Endometrium (tissue), 2 donors: ENCODE results near the gene RALGDS.

Source experiments
- FAIRE-seq: peaks from 2 replicates; lab custom pipeline; 2012; peaks lifted over from hg19 to GRCh38; lab: Jason Lieb, UNC
- donor health status: control.
- donor health status: control.

The RALGDS gene

DNA sequence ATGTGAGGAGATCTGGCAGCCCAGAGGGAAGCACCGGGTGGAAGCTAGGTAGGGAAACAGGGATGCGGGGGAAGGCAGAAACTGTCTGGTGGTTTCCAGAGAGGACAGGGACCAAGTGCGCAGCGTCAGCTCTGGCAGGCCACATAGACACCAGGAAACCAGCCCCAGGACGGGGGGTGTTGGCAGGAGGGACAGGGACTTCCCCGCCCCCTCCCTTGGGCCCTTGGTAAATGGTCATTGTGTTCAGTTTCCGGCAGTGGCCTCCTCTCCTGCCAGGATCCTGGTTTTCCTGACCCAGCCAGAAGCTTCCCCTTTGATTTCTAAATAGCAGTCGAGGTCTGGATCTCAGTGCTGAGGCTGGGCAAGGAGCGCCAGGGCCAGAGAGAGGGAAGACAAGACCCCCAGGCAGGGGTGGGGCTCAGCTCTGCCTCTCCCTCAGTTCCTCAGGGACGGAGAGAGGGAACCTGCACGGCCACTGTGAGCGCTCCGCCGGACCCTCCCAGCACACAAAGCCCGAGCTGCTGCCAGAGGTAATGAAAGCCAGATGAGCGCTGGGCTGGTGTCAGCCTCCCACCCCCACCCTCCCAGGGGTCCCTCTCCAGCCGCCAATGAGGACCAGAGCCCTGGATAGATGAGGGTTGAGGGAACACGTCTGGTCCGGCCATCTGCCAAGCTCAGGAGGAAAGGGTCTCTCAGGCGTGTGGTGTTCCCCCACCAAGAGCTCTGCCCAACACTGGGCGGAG is 1.8 kb downstream of the RALGDS start:
- FAIRE-seq: no peak

DNA sequence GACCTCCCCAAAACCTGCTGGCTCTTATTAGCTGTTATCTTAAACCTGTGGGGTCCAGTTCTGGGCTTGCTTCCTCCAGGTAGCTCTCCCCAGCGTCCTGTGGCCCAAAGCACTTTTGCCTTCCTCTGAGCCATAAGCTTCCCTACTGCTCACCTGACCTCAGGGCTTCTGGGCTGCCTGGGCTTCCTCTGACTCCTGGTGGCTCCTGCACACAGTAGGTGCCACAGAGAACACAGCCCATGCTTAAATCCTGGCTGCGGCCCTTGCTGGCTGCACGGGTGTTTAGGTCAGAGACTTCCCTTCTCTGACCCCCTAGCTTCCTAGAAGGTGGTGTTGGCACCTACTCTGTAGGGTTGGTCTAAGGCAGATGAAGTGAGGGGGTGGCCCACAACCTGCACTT is 2.5 kb downstream of the RALGDS start:
- no peak for FAIRE-seq

DNA sequence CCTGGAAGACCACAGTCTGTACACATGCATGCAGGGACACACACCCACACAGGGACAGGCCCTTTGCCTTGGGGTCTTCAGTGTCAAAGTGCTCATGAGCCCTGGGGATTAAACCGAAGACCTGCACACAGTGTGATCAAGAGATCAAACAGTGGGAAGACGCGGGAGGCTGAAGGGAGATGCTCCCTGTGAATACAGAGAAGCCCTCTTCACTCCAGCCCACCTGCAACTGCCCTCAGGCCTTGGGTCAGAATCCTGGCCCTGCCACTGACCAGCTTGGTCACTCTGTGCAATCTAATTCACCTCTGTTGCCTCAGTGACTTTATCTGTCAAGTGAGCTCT is 2.9 kb downstream of the RALGDS start:
- FAIRE-seq: no peak

DNA sequence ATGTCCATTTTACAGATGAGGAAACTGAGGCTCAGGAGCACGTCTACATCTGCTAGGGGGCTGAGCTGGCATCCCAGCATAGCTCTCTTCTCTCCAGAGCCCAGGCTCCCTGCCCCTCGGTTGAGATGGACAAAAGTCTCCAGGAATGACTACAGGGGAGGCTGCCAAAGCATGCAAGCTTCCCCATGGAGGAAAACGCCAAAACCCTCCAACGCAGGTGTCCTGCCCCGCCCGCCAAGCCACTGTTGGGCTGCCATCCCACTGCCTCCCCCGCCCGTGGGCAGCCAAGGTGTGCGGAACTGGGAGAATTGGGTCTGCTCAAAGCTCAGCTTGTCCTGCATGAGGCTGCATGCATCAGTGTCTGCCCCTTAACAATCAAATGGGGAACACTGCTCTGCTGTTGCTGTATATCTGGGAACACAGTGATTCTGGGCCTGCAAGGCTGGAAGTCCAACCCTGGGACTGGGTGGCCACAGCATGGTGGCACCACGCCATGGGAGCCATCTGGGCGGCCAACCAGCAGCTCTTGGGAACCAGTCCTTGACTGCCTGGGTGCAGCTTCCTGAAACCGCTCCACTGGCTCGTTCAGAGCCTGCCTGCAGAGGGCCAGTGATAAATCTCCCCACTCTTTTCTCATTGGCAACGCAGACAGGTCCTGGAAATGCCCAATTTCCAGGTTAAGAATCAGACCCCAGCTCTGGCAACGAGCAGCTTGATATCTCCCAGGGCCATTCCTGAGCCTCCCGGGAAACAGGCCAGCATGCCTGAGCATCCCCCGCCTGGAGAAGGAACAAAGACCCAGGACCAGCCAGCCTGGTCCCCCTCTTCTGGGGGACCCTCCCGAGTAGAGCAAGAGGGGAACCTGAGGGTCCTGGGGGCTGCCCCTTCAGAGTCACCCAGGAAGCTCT is 3.5 kb downstream of the RALGDS start:
- FAIRE-seq: no peak

DNA sequence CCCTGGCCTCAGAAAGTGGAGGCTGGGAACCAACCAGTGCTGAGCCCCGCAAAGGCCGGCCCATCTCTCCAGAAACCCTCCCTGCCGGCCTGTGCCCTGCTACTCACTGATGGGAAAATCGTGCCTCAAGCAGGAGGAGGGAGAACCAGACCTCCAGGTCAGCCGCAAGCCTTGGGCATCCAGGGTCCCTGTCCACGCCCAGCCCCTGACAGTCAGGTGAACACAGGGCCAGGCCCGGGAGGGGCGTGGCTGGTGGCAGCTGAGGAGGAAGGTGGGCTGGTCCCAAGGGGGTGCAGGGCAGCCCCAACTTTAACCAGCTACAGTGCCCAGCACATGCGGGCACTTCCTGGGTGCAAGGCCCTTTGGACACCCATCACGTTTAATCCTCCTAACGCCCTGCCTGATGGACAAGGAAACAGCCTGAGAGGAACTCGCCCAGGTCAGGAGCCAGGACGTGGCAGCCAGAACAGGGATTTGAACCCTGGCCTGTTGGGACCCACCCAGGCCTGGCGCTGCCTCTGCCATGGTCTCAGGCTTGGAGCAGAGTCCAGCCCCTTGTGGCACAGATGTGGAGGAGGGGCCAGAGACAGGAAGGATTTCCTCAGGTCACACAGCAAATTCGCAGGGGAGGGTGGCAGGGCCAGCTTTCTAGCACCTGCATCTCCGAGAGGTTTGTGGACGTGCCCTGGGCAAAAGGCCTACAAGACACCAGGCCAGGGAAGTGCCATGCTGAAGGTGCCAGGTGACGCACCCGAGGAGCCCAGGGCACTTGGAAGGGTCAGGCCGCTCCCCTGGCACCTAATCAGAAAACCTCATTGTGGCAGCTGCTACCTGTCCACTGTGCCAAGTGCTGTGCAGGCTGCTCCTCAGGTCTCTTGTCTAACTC is 4.5 kb downstream of the RALGDS start:
- no peak for FAIRE-seq

DNA sequence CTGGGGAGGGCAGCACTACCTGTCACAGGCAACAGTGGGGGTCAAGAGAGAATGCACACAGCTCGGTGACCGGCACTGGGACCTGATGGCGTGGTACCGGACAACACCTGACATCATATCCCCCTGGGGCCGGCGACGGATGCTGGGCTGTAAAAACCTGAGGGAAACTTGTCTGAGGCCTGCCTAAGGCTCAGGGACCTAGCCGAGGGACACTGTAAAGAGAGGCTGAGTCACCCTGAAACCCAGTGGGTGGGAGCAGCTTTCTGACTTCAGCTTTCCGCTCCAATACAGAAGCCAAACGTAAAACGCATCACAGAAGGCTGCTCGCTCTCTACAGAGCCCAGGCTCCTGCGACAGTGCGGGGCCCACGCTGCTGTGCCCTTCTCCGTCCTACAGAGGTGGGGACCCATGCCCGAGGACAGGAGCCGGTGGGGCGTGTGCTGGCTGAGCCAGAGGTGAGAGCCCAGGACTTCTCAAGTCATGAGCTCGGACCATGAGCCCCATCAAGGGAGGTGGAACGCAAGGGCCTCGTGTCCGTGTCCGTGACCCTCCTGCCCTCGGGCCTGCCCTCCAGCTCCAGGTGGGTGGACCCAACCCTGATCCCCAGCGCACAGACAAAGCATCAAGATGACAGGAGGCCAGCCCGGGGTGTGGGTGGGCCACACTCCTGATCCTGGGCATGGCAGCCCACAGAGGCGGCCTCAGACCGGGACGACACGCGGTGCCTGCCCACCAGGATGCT is 5.3 kb downstream of the RALGDS start:
- FAIRE-seq: no peak

DNA sequence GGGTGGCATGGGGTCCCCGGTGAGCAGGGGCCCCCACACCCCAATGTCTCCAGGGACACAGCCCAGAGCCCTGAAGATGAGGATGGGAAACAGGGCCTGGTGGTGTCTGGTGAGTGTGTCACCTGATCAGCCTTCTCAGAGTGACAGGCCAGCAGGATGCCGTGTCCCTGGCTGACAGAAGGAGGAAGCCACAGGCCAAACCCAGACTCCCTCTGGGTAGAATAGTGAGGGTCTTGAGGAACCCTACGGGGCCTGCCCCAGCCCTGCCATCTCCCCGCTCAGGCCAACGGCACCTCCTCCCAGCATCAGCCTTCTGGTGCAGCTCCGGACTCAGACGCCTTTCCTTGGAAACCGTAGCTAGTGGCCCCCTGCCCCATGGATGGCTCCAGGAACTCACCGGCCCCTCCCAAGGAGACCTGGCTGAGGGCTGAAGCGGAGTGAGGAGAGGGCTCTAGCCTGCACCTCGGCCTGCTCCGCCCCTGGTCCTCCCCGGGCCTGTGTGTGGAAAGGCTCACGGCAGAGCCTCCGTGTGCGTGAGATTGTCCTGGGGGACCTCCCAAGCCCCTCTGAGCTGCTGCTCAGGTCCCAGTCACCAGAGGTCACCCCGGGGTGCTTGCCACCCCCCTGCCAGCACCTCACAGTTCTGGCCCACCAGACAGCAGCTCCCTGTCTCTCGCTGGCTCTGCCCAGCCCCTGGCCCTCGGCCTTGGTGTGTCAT is 6.0 kb downstream of the RALGDS start:
- FAIRE-seq: no peak

DNA sequence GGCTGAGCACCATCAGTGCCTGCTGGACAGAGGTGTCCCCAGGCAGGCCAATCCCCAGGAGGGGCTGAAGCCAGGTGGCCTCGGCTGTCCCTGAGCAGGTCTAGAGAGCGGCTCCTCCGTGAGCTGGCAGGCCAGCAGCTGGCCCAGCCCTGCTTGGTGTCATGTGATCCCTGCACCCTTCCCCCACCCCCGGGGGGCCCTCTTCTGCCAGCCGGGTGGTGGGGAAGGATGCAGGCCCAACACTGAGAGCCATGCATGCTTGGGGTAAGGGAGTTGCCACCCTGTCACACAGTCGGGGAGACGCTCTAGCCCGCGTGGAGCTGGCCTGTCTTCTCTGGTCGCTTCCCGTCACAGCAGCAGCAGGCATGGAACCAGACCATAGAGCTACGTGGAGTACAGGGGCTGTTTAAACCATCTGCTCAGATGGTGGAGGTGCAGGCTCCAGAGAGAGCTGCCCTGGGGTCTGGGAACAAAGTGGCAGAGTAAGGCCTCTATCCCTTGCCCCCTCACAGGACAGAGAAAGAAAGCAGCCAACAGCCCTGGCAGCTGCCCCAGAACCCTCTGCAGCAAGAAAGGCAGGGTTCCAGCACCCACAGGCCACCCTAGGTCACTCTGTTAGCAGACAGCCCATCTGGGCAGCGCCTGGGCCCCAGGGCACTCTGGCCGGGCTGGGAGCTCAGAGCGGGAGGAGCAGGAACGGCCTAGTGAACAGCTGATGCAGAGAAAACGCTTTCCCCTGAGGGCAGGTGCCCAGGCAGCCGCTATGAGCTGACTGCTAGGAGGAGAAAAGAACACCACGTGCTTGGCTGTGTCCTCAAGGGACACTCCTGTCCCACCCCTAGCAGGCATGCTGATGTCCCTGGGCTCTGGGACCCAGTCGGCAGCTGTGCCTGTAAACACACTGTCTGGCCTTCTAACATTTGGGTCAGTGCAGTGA is 6.8 kb downstream of the RALGDS start:
- FAIRE-seq: no peak

DNA sequence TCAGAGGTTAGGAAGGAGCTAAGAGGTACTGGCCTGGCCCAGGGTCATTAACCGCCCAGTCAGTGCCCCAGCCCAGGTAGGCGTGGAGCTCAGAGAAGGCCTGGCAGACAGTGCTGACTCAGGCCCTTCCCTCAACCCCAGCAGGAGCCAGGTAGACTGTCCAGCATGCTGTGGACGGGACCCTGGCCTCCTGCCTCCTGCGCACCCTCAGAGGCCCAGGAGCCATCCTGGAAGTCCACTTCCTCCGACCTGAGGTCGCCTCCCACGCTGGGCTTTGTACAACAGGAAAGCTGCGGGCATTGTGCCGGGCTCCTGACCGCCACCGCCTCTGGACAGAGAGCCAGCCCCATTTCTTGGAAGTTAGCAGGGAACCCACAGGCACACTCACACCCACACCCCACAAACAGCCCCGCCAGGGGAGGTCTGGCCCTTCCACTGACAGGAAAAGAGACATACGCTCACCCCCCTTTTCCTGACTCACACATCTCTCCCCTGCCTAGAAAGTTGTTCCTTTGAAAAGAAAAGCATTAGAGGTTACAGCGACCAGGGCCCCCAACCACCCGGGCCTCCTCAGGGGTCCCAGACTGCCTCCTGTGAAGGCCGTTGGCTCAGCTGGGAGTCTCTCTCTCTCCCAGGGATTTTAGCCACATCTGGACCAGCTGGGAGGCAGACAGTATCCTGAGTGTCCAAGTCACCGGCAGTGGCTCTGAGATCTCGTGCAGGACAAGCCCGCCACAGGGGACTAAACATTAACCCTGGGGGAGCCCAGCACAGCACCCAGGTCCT is 7.7 kb downstream of the RALGDS start:
- no peak for FAIRE-seq

DNA sequence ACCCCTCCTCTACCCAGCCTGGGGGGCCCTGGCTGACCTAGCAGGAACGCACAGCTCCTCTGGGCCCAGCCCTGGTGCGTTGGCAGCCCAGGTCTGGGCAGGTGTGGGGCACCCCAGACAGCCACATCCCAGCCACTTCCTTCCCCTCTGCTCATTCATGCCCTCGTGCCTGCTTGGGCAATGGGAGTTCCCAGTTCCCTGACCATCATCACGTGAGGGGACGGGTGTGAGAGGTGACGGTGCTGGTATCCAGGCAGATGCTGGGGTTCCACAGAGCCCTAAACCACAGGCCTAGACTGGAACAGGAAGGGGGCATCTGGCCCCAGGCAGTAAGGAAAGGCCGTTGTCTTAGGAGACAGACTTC is 8.4 kb downstream of the RALGDS start:
- FAIRE-seq: no peak

DNA sequence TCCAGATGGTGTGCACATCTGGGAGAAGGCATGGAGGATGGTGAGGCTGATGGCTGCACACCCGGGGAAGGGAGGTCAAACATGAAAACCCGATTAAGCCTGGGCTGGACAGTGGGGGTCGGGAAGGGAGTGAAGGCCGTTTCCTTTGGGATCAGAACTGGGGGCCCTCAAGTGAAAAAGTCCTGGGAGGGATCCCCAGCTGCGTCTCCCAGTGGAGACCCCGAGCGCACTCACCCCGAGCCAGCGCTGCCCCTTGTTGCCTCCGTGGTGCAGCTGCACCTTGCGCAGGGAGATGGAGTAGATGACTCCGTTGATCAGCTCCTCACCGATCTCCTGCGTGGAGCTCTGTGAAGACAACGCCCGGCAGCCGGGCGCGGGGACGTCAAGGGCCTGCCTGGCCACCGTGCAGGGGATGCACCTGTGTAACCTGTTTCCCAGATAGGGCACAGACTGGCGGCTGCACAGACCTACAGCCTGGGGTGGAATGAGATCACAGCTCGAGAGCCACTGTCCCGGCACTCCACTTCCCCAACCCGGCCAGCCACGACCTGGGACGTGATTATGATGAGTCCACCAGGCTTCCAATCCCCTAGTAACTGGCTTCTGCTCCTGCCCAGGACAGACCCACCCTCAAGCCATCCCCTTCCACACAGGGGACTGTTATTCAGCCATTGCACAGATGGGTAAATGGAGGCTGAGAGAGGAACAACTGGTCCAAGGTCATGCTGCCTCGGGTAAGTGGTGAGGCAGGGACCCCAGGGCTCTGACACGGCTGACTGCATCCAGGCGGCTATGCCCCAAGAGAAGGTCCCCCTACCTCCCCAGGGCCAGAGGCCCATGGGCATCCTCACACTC is 9.0 kb downstream of the RALGDS start:
- FAIRE-seq: no peak

DNA sequence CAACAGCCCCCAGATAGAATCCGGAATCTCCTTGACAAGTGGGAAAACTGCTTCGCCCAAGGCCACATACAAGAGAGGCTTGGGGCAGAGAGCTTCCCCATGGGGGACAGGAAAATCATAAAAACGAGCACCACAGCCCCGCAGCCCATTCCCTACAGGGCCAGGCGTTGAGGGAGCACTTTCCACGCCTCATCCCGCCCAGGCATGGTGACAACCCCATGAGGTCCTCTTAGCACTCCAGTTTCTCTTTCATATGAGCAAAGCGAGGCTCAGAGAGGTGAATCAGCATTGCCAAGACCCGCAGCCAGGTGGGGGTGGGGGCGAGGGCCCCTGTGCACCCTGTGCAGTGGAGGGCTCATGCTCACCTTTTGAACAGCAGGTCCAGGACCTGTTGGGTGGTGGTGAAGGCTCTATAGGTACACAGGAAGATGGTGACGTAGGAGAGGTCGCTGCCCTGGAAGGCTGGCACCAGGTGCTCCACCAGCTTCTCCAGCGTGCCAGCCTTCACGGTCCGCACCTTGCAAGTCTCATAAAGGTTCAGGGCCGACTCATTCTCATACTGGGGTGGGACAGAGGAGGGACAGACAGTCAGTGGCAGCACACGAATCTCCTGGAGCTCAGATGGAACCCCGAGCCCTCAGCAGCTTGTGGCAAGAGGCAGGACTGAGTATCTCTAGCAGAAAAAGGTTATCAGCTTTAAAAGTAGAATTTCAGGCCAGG is 10.9 kb downstream of the RALGDS start:
- FAIRE-seq: no peak

DNA sequence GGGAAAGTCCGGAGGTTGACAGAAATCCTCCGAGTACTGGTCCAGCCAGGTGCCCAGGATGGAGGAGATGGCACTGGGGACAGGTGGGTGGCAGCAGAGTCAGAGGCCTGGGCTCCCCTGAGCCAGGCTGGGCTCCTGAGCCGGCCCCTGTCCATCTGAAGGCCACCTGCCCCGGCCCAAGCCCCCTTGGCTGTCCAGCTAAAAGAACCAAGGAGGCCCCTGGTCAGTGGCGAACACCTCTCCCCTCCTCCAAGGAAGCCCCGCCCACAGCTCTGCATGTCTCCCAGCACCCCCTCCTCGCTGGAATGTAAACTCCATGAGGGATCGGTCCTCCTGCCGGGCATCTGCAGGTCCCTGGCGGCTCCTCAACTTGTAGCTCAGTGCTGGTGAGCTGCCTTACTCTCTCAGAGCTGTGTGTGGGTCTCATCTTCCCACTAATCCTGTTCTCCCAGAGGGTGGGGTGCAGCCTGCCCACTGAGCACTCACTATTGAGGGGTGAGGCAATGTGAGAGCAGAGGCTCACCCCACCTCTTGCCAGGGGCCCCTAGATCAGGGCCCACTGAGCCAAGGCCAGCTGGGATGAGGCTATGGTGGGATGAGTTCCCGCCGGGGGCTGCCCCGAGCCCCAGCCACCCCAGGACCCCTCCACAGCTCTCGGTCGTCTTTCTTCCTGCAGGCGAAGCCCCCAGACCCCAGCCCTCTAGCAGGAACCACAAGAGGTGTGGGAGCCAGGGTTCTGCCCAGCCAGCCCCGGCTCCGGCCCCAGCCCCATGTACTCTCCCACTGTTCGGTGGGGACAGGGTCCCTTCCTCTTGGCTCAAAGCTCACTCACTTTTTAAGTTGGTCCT is 12.0 kb downstream of the RALGDS start:
- FAIRE-seq: no peak

DNA sequence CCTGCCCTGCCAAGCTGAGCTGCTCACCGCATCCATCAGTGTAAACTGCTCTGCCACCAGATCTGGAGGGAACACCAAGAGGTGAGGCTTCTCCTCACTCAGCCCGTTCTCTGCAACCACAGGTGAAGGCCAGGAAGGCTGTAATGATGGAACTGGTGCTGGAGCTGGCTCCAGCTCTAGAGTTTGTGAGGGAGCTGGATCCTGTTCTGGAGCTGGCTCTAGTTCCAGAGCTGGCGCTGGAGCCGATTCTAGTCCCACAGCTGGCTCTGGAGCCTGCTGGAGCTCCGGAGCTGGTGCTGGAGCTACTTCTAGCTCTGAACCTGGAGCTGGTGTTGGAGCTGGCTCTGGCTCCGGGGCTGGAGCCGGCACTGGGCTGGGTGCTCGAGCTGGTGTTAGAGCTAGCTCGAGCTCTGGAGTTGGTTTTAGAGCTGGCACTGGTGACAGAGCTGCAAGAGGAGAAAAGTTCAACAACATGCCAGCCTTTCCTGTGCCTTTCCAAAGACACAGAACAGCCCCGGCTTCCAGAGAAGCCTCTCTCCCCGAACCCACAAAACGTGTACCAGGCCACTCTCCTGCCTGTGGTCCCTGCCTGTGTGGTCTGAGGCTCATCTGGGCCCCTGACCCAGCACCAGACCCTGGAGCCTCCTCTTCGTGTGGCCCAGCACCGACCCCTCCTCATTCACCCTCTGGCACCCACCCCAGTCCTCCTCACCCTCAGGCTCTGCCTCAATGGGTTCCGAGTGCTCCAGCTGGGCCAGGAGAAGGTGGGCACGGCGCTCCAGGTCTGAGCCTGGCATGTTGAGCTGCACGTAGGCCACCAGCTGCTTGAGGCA is 12.9 kb downstream of the RALGDS start:
- FAIRE-seq: no peak

DNA sequence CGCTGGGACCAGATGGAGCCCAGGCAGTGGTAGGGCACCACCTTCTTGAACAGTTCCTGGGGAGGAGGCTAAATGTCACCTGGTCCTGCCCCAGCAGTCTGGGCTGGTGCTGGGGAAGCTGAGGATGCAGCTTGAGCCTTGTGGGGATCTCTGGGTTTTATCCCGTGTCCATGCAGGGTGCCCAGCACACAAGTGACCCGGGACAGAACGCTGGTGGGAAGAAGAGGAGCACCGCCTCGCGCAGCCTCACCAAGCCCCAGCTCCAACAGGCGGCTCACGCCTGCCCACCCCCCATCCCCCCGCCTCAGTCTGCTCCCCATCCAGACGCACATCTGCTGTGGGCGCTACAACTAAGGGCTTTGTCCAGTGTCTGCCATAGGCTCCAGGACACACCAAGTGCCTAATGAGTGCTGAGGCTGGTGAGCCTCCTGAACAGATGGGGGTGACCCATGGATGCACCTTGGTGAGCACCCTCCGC is 13.8 kb downstream of the RALGDS start:
- no peak for FAIRE-seq
